ENCODE results near the gene MEF2A. TPM values are rescaled to one million over a fixed set of nuclear protein-coding genes. Genes with fewer than 3 reads are reported as not detected.
"Not testable (repeated sequence)": the region's sequence is repeated elsewhere in the genome, so short reads cannot be mapped to it uniquely, and the experiment has no call there.

The MEF2A gene
- total RNA-seq, 1 donor from 2014 or later = 71.7 TPM

GRCh38 chr15:99651023-99651807 is 85.4 kb downstream of the MEF2A start:
- no peak for DNase-seq

DNA sequence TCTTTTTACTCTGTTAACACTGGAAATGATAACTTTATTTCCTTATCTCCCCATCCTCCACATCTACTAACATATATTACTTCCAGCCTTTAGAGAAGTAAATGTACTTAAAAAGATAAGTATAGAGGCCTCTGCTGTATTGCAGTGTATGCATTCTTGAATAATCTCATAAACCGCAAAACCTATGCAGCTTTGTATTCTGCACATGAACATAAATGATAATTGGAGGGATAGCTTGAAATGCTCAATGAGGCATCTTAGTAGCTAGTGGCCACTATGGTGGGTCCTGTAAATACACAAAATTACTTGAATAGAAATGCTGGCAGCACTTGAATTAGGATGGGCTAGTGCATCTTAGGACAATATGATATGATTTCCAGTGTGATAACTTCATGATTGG is 90.4 kb downstream of the MEF2A start:
- no peak for DNase-seq

DNA sequence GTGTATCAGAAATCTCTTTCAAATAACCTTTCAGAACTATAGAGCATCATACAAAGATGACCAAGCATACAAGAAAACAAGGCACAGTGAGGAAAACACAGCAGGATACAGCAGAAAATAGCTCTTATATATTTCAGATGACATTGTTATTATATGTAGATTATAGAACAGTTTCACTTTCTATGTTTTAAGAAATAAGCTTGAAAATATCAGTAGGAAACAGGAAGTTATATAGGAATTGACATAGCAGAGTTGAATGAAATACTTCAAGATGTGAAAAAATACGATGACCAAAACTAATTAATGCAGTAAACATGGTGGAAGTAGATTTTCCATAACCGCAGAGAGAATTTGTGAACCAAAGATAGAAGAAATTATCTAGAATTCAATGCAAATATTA is 92.2 kb downstream of the MEF2A start:
- DNase-seq = no peak

DNA sequence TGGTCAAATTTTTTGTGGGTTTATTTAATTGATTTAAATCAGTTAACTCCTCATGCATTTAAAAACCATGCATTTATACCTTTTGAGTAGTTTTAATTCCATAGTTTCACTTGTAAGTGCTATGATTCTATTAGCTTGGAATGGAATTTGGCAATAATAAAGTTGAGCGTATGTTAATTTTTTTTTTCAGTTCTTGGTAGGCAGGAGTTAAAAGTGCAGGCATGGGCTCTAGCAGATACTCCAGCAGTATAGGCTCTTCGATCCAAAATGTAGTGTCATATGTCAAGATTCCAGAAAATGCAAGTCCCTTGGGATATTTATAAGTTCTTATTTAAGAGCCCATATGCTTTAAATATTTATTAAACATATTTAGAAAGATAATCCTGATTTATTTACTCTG is 97.1 kb downstream of the MEF2A start:
- peak; percentile 83 for DNase-seq

- DNase-seq = not testable (repeated sequence)
These were observed 100.3 kb downstream of the MEF2A start for GRCh38 chr15:99666073-99666472.

GRCh38 chr15:99668533-99669182 is 102.9 kb downstream of the MEF2A start:
- DNase-seq = no peak

DNA sequence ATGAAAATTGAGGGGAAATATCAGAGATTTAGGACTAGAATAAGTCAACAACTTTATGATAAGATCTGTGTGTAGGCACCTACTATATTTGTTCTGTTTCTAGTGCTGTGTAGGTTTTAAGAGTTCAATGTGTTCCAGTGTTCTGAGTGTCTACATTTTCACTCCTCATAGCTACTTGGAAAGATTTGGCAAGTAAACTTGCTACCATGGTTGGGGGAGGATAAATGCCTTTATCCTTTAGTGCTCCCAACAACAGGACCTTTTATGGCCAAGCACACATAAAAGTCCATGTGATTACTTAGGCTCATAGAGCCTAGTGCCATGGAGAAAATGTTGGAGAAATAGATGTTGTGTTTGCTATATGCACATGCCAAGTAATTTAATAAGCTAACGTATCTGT is 103.5 kb downstream of the MEF2A start:
- DNase-seq = no peak

DNA sequence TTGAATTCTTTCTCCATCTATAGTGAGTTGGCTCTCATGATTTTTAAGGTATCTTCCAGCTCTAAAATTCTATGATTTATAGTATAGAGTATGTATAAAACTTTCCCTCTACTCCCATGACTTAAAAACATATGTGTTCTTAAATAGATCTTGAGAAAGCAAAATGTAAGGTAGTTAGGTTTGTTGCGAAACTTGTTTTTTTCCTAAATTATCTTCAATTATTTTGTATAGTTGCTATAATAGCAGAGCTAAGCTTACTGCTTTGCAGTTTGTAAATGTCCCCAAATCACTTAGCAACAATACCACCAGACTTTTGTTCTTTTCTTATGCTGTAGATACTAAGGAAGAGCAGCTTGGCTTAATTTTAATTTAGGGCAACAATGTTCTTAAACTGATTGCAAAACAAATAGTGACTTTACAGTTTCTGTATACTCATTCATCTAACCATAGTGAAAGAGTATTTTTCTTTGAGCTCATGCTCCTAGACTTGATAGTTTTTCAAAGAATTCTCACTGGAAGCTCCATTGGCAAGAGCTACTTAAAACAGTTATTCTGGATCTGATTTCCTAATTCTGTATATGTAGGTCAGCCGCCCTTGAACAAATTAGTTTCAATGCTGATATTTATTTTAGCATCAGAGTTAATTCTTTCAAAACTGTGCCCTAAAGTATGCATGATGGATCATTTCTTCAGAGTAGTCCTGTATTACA is 106.3 kb downstream of the MEF2A start:
- no peak for DNase-seq

DNA sequence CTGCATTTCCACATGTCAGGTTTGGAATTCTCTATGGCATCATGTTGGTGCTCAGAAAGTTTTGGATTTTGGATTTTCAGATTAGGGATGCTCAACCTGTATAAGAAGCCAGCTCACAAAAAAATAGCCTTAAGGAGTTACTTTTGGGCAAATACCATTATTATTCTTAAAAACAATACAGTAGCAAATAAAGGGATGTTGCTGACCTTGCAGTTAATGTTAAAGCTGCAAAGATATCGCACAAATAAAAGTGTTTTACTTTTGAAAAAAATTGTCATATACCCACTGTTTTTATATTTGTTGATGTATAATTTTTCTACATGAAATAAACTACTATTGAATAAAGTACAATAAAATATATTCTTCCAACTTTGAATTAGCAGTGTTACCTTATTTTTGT is 107.3 kb downstream of the MEF2A start:
- no peak for DNase-seq

DNA sequence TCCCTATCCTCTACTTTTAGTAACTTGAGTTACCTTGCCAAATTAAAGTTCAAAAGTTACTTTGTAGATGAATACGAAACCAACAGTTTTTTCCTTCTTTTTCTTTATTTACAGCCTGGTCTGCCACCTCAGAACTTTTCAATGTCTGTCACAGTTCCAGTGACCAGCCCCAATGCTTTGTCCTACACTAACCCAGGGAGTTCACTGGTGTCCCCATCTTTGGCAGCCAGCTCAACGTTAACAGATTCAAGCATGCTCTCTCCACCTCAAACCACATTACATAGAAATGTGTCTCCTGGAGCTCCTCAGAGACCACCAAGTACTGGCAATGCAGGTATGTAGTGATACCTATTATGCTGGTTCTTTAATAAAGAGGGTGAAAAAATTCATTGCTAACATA is 108.5 kb downstream of the MEF2A start:
- DNase-seq = no peak

DNA sequence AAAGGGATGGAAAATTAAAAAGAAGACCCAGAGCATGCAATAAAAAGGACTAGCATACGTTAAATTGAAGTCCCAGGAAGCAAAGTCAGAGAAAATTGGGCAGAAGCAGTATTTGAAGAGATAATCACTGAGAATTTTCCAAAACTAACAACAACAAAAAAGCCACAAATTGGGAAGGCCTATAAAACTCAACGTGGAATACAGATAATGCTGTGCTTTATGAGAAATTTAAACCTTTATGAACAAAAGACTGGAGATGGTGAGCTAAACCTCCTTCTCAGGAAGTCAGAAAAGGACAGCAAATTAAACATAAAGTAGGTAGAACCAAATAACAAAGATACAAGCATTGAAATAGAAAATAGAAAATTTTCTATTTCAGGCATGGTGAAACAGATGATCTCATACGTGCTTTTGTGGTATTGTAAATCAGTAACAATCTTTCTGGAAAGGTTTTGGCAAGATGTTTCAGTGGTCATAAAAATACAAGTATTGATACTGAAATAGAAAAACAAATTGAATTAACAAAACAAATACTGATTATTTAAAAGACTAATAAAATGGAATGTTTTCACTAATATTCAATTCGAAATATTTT is 111.9 kb downstream of the MEF2A start:
- DNase-seq = no peak

GRCh38 chr15:99680276-99680675 is 114.5 kb downstream of the MEF2A start:
- DNase-seq = no peak

DNA sequence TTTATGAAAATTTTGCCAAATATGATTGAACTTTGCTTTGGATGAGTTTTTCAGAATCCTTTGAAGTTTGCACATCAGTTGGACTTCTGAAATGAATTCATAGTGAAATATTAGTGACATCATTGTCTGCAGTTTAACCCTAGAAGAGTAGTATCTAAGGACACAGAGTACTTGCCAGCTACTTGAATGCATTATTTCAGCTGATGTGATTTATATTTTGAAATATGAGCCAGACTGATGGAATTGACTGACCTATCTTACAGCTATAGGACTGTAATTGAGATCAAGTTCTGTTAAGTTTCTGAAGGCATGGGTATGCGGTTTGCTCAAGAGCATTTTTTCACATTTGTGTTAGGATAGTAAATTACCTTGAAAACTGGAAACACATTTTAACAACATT is 116.2 kb downstream of the MEF2A start:
- no peak for DNase-seq

- DNase-seq = peak; percentile 51
These were observed 116.7 kb downstream of the MEF2A start for GRCh38 chr15:99682455-99682854.

DNA sequence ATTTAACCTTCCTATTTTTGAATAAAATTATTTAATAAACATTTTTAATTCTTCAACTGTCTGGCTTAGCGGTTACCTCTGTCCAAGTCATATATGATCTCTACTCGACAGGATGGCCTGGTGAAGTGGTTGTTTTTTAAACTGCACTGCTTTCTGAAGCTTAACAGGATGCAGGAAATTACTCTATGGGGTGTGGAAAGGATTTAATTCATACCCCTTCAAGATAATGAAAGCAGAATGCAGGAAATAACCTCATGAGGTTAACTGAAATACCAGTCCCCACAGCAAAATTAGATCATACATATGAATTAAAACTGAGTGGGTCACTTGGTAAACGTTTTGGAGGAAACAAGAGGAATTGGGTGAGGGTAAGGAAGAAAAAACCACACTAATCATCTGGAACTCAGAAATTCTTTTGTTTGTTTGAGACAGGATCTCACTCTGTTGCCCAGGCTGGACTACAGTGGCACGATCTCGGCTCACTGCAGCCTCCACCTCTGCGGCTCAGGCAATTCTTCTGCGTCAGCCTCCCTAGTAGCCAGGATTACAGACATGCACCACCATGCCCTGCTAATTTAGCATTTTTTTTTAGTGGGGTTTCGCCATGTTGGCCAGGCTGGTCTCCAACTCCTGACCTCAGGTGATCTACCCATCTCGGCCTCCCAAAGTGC is 117.4 kb downstream of the MEF2A start:
- peak; percentile 50 for DNase-seq

DNA sequence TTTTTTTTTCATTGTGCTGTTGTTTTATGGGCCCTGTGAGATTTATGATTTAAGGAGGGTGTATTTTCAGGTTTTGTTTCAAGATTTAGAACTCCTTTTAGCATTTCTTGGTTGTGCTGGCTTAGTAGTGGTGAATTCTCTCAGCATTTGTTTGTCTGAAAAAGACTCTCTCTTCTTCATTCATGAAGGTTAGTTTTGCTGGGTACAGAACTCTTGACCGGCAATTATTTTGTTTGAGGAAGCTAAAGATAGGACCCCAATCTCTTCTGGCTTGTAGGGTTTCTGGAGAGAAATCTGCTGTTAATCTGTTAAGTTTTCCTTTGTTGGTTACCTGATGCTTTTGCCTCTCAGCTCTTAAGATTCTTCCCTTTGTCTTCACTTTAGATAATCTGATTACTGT is 120.5 kb downstream of the MEF2A start:
- no peak for DNase-seq

DNA sequence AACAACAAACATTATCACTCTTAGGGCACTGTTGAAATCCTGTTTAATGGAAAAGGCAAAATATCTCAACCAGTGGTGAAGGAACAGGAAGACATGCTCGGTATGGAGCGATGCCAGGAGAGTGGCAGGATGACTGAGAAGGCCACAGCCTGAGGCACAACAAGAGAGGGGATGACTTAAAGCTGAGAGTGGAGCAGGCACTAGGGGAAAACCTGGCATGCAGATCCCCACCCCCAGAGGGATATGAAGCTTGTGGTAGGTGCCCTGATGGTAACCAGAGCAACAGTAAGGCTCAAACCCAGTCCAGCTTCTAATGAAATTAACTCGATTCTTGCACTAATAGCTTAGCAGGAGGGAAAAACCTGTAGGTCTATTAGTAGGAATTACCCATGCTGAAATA is 127.0 kb downstream of the MEF2A start:
- DNase-seq = no peak

GRCh38 chr15:99696096-99696495 is 130.3 kb downstream of the MEF2A start:
- DNase-seq = no peak

DNA sequence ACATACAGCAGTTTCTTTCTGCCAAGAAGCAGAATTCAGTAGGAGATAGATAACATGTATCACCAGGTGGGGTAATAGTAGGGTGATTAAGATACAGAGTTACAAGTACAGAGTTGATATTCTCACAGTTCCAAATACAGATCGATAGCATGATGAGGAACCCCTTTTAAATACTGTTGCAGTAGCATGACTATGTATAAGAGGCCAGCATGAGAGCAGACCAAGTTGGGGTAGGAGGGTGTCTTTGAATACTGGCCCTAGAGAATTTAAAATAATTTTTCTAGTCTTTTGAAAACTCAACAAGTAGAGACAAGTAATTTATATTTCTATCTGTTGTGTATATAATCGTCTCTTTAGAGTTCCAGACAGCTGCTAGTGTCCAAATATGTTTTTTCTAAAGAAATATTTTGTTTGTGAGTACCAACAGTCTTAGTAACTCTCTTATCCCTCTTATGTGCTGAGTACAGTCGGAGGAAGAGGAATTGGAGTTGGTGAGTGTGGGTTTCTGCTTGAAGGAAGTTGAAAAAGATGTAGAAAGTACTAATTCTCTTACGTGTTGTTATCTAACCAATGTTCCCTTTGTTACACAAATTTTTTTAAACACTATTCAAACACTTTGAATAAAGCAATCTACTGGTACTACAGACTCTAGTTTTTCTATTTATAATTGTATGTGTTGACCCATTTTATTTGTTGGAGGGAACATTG is 137.3 kb downstream of the MEF2A start:
- DNase-seq = no peak

- DNase-seq = peak; percentile 90
These were observed 138.0 kb downstream of the MEF2A start for GRCh38 chr15:99703603-99704443.

DNA sequence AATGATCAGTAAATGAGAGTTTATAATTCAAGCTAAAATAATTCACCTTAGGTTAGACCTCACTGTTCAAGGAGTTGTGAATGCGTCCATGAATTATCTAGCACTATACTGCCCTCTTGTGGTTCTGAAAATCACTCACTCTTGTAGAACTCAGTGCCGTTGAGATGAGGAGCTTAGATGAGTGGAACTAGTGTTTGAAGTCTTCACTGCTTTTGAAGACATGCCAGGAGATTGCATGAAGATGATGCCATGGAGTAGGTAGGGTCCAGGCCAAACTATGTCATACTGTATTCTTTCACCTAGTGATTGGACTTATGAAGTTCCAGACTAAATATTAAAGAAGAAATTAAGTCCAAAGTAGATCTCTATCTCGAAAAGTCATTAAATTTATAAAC is 138.7 kb downstream of the MEF2A start:
- peak; percentile 91 for DNase-seq
